BLaER1 treated with 17β-estradiol and CSF1 and Interleukin-3, amounts not matched to agents 10 nM and 100 nM (cell line): ENCODE results near the gene MROH7.
A peak's percentile ranks its signal among the peaks of the same experiment; 100 is the strongest.
"Not testable (repeated sequence)": the region's sequence is repeated elsewhere in the genome, so short reads cannot be mapped to it uniquely, and the experiment has no call there.

Experiments
- H3K27ac ChIP-seq, 11 experiments: shearing (Covaris generic); formaldehyde crosslinking; 2 replicates each; pipeline ENCODE4 v1.8.1; 2022
- H3K27me3 ChIP-seq, 11 experiments: shearing (Covaris generic); formaldehyde crosslinking; 2 replicates each; pipeline ENCODE4 v1.8.1; 2022
- H3K36me3 ChIP-seq, 11 experiments: shearing (Covaris generic); formaldehyde crosslinking; 2 replicates each; pipeline ENCODE4 v1.8.1; 2022
- H3K4me1 ChIP-seq, 10 experiments: shearing (Covaris generic); formaldehyde crosslinking; 2 replicates each; pipeline ENCODE4 v1.8.1; 2022
- H3K4me2 ChIP-seq, 11 experiments: shearing (Covaris generic); formaldehyde crosslinking; 2 replicates each; pipeline ENCODE4 v1.8.1; 2022
- H3K4me3 ChIP-seq, 10 experiments: shearing (Covaris generic); formaldehyde crosslinking; 2 replicates each; pipeline ENCODE4 v1.8.1; 2022
- H3K9ac ChIP-seq, 11 experiments: shearing (Covaris generic); formaldehyde crosslinking; 2 replicates each; pipeline ENCODE4 v1.8.1; 2022
- H3K9me3 ChIP-seq, 11 experiments: shearing (Covaris generic); formaldehyde crosslinking; replicated peaks in 1 of 11; 2 replicates each; pipeline ENCODE4 v1.8.1; 2022
- H4K20me1 ChIP-seq, 11 experiments: shearing (Covaris generic); formaldehyde crosslinking; 2 replicates each; pipeline ENCODE4 v1.8.1; 2022
- Cebpa-rat ChIP-seq, 11 experiments: shearing (Covaris generic); IDR thresholded peaks; 2 replicates each; pipeline ENCODE4 v1.8.1; 2022

Gene MROH7

DNA sequence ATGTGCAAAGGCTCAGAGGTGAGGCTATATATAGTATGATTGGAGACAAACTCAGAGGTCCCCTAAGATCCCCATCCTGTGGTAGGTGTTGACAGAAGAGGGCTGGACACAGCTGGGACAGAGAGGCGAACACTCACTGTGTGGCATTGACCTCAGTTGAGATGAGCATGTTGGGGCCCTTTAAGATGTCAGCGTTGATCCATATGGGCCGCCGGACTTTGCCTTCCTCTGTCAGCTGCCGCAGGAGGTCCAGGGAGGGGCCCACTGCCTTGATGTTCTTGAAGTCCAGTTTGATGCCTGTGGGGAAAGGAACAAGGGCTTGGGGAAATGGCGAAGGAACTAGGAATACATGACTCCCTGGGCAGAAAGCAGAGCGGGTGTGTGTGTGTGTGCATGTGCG lies 27.0 kb upstream of the MROH7 start:
- no peak overlapping the region for H3K4me2 ChIP-seq
- no peaks in the 10 kb centered on the region for H3K27me3 ChIP-seq
- TF ChIP-seq Cebpa-rat (IDR thresholded peaks at IDR 0.05): no peak
- no peaks in the 10 kb centered on the region for H3K9me3 ChIP-seq
- peaks cover 0 to 9% (median 0%) of the 10 kb centered on the region in 11 experiments; a peak in 2 of 22 replicates for H3K36me3 ChIP-seq
- H3K4me3 ChIP-seq: no peak overlapping the region
- peaks cover 4 to 13% (median 9%) of the 10 kb centered on the region in 10 experiments; a peak in 18 of 20 replicates for H3K4me1 ChIP-seq
- no peak overlapping the region for H3K27ac ChIP-seq
- no peak overlapping the region for H3K9ac ChIP-seq
- H4K20me1 ChIP-seq: no peaks in the 10 kb centered on the region

- Histone ChIP-seq H3K27ac (no peak overlapping the region), H3K9ac (no peak overlapping the region), H3K27me3 (no peaks in the 10 kb centered on the region), H4K20me1 (no peaks in the 10 kb centered on the region), H3K4me2 (peak overlapping the region in 3 of 11 experiments; percentile 15 to 47 (median 41); a peak in 2 of 22 replicates), H3K36me3 (no peaks in the 10 kb centered on the region; a peak in 1 of 22 replicates), H3K4me3 (no peak overlapping the region), H3K4me1 (peaks cover 0 to 13% (median 7%) of the 10 kb centered on the region in 10 experiments; a peak in 7 of 20 replicates), H3K9me3 (no peaks in the 10 kb centered on the region)
- no peak for TF ChIP-seq Cebpa-rat (IDR thresholded peaks at IDR 0.05)
Observed at GRCh38 chr1:54615531-54616279, 25.9 kb upstream of the MROH7 start.

DNA sequence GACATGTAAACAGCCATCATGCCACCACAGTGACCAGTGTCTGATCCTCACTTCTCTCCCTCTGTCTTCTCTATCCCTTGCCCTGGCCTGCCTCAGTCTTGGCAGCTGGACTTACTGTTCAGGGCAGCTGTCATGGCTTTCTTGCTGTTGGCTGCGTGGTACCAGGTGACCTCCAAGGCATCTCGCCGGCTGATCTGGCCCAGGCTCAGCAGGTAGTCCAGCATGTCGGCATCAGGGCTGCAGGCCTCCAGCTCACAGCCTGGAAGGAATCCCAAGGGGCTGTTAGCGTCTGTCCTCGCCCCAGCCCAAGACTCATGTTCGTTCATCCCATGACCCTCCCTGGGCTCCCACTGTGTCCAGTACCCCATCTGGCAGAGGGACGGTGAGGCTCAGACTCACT lies 21.8 kb upstream of the MROH7 start:
- H3K4me2 ChIP-seq: peak overlapping the region in 2 of 11 experiments; percentile 20 to 28; a peak in 1 of 22 replicates
- no peak for TF ChIP-seq Cebpa-rat (IDR thresholded peaks at IDR 0.05)
- H3K27me3 ChIP-seq: no peaks in the 10 kb centered on the region
- no peaks in the 10 kb centered on the region for H3K9me3 ChIP-seq
- no peaks in the 10 kb centered on the region for H4K20me1 ChIP-seq
- H3K4me3 ChIP-seq: no peak overlapping the region
- H3K36me3 ChIP-seq: no peaks in the 10 kb centered on the region
- H3K9ac ChIP-seq: no peak overlapping the region
- H3K27ac ChIP-seq: no peak overlapping the region
- peaks cover 0 to 13% (median 6%) of the 10 kb centered on the region in 10 experiments; a peak in 6 of 20 replicates for H3K4me1 ChIP-seq

- H3K9me3 ChIP-seq: no peaks in the 10 kb centered on the region
- no peak within 1 kb of the TSS for H3K4me2 ChIP-seq
- peaks cover 0 to 11% (median 3%) of the 10 kb centered on the region in 10 experiments; a peak in 1 of 20 replicates for H3K4me1 ChIP-seq
- H3K27me3 ChIP-seq: no peaks in the 10 kb centered on the region
- no peaks in the 10 kb centered on the region for H3K36me3 ChIP-seq
- no peak within 1 kb of the TSS for H3K4me3 ChIP-seq
- no peaks in the 10 kb centered on the region; a peak in 1 of 22 replicates for H4K20me1 ChIP-seq
- H3K9ac ChIP-seq: no peak within 1 kb of the TSS
- H3K27ac ChIP-seq: no peak within 1 kb of the TSS
- TF ChIP-seq Cebpa-rat (IDR thresholded peaks at IDR 0.05): no peak
Observed at GRCh38 chr1:54623216-54624007, 18.2 kb upstream of the MROH7 start, which contains the start of gene FAM151A. FAM151A (minus strand) TSS chr1:54623525; CDS start chr1:54623395, 130 bp downstream.

DNA sequence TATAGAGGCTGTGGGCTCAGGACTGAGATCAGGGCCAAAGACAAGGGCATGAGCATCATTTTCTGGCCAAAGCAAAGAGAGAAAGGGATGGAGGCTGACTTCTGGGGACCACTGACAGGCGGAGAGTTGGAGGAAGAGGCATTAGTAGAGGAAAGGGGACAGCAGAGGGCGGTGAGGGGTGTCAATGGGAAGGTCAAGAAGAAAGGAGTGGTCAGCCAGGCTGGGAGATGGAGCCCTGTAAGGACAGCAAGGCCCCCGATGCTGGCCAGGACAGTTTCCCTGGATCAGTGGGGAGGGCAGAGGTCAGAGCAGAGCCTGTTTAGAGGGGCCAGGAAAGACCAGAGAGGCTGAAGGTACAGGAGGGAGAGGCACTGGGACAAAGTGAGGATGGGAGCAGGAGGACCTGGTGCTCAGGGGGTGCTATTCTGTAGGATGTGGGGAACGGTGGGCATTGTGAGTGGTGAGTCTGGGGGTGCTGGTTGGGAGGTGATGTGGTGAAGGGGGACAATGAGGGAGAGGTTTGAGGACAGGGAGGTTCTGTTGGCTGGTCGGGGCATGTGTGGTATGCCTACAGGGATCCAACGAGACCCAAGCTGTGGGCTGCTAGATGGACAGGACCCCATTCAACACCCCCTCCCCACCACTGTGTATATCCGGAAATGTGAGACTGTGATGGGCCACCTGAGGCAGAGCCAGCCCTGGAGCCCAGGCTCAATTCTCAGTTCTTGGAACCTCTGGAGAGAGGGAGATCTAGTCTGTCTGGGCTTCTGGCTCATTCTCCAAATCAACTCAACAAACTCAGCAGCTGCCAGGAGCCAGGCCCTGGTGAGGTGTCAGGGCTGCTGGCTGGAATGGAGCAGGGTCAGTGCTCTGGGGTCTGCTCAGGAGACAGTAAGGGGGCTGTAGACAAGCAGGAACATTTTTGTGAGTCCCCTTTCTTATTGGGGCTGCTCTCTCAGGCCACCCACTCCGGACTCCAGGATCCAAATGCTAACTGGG lies 16.8 kb upstream of the MROH7 start:
- Histone ChIP-seq H3K4me1 (0 out of 20 replicates have a peak, but pooled peaks cover 0 to under 1% (median 0%) of the 10 kb centered on the region in 10 experiments), H3K9me3 (no peaks in the 10 kb centered on the region), H3K36me3 (no peaks in the 10 kb centered on the region), H3K27ac (no peak overlapping the region), H3K4me3 (no peak overlapping the region), H3K27me3 (no peaks in the 10 kb centered on the region), H4K20me1 (no peaks in the 10 kb centered on the region; a peak in 1 of 22 replicates), H3K9ac (no peak overlapping the region), H3K4me2 (no peak overlapping the region)
- no peak for TF ChIP-seq Cebpa-rat (IDR thresholded peaks at IDR 0.05)

GRCh38 chr1:54627196-54627595 lies 14.4 kb upstream of the MROH7 start:
- Histone ChIP-seq H3K9ac (no peak overlapping the region), H3K4me1 (no peaks in the 10 kb centered on the region), H3K4me3 (no peak overlapping the region), H3K27ac (no peak overlapping the region), H3K4me2 (no peak overlapping the region), H3K27me3 (no peaks in the 10 kb centered on the region), H4K20me1 (no peaks in the 10 kb centered on the region; a peak in 1 of 22 replicates), H3K36me3 (no peaks in the 10 kb centered on the region), H3K9me3 (peaks cover 0 to 7% (median 0%) of the 10 kb centered on the region in 11 experiments; a peak in 2 of 22 replicates)
- no peak for TF ChIP-seq Cebpa-rat (IDR thresholded peaks at IDR 0.05)

GRCh38 chr1:54635804-54636203 lies 5.8 kb upstream of the MROH7 start:
- not testable (repeated sequence) for H3K4me1 ChIP-seq, H3K4me3 ChIP-seq, H3K9ac ChIP-seq

GRCh38 chr1:54636461-54637446 lies 4.8 kb upstream of the MROH7 start:
- H3K27ac ChIP-seq, H3K27me3 ChIP-seq, H4K20me1 ChIP-seq, H3K4me1 ChIP-seq, H3K9ac ChIP-seq, H3K4me3 ChIP-seq, H3K4me2 ChIP-seq: not testable (repeated sequence)
- peaks cover 0 to 14% (median 6%) of the 10 kb centered on the region in 11 experiments; a peak in 11 of 22 replicates for H3K9me3 ChIP-seq
- peaks cover 0 to 17% (median 0%) of the 10 kb centered on the region in 11 experiments; a peak in 2 of 22 replicates for H3K36me3 ChIP-seq

More at GRCh38 chr1:54635804-54636203, 5.8 kb upstream of the MROH7 start:
- Histone ChIP-seq H3K9me3 (peaks cover 0 to 14% (median 6%) of the 10 kb centered on the region in 11 experiments; a peak in 11 of 22 replicates), H3K36me3 (peaks cover 0 to 17% (median 0%) of the 10 kb centered on the region in 11 experiments; a peak in 2 of 22 replicates)
- not testable (repeated sequence) for H4K20me1 ChIP-seq, H3K27ac ChIP-seq, H3K27me3 ChIP-seq, H3K4me2 ChIP-seq
